GM12874 (cell line): ENCODE measurements around the gene ST3GAL4.

Experiments used
- CTCF ChIP-seq: IDR thresholded peaks from 2 replicates; pipeline ENCODE4 v1.5.1; 2011; ENCODE audit warnings: low read depth, mild to moderate bottlenecking, control low read depth, low read length, moderate library complexity; ENCODE audit not compliant: insufficient read depth

Gene ST3GAL4

GRCh38 chr11:126456089-126456488, 100.6 kb downstream of the ST3GAL4 start:
- TF ChIP-seq CTCF = no peak

DNA sequence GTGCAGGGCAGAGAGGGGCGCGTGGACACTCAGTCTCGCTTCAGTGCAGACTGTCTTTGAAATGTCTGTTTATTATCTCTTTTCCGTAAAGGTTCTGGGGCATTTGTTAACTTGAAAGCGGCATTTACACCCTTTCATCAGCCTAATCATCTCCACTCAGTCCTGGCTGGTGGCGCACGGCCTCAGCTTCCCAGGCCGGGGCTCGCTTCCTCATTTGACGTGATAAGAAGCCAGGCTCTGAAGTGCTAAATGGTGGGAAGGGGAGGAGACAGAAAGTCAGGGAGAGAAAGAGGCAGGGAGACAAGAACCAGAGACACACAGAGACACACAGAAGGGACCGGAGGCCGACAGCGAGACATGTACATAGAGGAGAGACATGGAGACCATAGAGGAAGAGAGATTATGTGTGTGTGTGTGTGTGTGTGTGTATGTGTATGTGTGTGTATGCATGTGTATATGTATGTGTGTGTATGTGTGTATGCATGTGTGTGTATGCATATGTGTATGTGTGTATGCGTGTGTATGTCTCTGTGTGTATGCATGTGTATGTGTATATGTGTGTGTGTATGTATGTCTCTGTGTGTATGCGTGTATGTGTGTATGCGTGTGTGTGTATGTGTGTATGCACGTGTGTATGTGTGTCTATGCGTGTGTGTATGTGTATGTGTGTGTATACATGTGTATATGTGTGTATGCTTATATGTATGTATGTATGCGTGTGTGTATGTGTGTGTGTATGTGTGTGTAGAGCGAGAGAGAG, 101.5 kb downstream of the ST3GAL4 start:
- TF ChIP-seq CTCF = no peak

DNA sequence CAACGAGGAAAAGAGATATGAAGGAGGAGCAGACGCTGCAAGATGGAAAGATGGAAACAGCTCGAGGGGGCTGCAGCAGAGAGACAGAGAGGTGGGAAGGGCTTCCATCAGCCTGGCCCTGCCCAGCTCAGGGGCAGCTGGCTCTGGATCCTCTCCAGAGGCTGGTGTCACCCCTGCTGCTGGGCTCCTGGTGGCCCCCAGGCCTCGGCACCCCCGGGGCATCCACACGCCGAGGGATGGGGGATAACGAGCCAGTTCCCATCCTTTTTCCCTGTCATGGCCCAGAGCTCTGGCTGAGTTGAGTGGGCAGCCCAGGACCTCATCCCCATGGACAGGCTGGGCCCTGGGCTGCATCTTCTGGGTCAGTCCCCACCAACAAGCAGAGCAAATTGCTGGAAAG, 102.3 kb downstream of the ST3GAL4 start:
- no peak for TF ChIP-seq CTCF

DNA sequence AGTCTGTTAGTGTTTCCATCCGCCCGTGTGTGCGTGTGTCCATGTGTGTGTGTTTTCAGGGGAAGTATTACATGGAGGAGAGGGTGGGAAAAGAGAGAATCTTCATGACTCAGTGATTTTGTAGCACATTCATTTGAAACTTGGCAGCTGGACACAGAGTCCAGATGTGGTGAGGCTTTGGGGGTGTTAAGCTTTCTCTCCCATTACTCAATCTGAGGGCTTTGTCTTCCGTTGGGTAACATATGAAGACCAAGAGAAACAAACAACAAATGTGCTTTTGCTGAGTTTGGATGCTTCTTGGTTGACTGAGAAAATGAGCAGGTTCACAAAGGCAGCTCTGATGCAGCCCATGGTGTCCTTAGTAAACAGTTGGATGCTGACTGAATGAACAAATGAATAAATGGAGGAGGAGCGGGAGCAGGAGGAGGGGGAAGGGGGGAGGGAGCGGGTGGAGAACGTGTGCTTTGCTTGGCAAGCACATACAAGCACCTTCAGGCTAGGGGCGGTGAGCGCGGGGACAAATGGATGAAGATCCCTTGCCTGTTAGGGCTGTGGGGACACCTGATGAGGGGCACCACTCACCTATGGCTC, 104.3 kb downstream of the ST3GAL4 start:
- TF ChIP-seq CTCF = no peak

DNA sequence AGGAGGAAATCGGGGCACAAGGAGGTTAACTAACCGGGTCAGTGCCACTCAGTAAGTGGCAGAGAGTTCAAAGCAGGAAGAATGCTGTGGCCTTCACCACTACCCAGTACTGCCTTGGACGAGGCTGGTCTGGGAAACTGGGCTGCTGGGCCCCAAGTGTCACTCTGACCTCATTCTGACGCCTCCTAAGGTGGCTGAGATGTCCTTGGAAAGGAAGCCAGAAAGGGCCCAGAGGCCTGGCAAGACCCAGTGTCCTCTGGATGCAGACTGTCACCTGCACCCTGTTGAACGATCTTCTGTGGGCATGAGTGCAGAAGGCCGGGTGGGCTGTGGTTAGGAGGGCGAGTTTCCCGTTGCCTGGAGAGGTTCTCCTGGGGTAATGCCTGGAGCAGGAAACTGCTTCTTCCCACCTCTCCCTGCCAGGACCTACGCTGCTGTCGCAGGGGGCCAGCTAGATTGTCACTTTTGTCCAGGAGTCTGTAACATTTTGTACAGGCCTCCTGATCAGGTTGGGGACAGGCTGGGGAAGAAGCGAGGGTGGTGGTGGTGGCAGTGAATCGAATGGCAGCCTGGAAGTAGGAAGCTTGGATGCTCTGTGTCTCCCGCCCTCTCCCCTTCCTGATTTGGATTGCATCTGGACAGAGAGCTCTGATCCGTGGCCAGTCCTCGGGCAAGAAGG, 105.1 kb downstream of the ST3GAL4 start:
- TF ChIP-seq CTCF = no peak

DNA sequence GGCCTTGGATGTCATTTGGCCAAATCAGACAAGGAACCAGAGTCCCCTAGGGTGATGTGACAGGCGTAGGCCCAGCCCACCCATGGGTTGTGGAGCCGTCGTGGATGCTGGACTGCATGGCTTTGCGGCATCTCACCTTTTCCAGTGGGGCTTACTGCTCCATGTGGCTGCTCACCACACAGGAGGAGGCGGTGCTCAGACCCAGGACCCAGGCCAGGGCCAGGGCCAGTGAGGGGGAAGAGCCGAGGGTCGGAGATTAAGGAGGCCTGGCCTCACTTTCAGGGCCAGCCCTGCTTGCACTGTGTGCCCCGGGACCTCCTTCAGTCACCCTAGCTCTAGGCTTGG, 105.6 kb downstream of the ST3GAL4 start:
- TF ChIP-seq CTCF = no peak

- no peak for TF ChIP-seq CTCF
Measured at GRCh38 chr11:126461996-126462395, 106.5 kb downstream of the ST3GAL4 start.
